ENCODE data around the gene STARD13. TPM values are rescaled to one million over a fixed set of nuclear protein-coding genes. Genes with fewer than 3 reads are reported as not detected.

Gene STARD13
- total RNA-seq, 1 experiment from 2014 or later: 2.1 TPM

DNA sequence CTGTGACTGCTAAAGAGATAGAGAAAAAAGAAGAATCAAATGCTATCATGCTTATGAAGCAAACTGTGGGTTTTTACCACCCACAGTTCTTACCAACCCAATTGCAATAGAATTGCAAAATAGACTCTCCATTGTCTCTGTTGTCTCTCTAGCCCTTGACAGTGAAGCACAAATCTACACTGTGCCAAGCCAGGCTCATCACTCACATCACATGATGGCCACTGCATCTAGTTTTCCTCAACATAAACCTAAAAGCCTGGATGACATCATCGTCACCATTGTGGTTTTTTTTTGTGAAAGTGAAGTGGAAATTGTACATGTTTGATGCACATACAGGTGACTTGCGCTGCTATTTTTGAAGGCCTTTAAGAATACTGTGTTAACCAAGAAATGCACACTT, 213.3 kb downstream of the STARD13 start:
- H2BK5ac ChIP-seq (ENCODE audit: insufficient read length, low read length): no peak overlapping the region
- H3T11ph ChIP-seq (ENCODE audit: low read length): no peak overlapping the region
- no peaks in the 10 kb centered on the region for H3K27me3 ChIP-seq (ENCODE audit: insufficient read depth, low read length)
- Mint-ChIP-seq H3K27me3 (ENCODE audit: low read depth) (no peaks in the 10 kb centered on the region), H3K4me3 (no peak overlapping the region), H3K9me3 (no peaks in the 10 kb centered on the region; a peak in 1 of 5 replicates), H3K27ac (no peak overlapping the region), H3K36me3 (ENCODE audit: insufficient read depth in 1 of 3, low read depth in 3 of 3) (no peaks in the 10 kb centered on the region; a peak in 1 of 7 replicates), H3K4me1 (peaks cover 22 to 24% of the 10 kb centered on the region in 2 experiments)
- no peaks in the 10 kb centered on the region for H3K79me1 ChIP-seq (ENCODE audit: insufficient read depth, low read depth, low read length, poor library complexity, severe bottlenecking)
- no peak overlapping the region for H3K27ac ChIP-seq (ENCODE audit: insufficient read length, low read depth, low read length)
- no peak overlapping the region for H3K56ac ChIP-seq (ENCODE audit: insufficient read length, low read depth, low read length)
- WGBS (ENCODE audit: extremely low coverage, insufficient read length, low lambda C conversion rate): no CpG with 5 or more reads among the region's 2 CpGs
- no peak overlapping the region for H3K4me2 ChIP-seq (ENCODE audit: insufficient read depth, insufficient read length, low read length)
- no peak for TF ChIP-seq CTCF (conservative IDR thresholded peaks at IDR 0.05)
- no peak overlapping the region for H3K23ac ChIP-seq (ENCODE audit: insufficient read length, low read depth, low read length)
- H3K4me1 ChIP-seq (ENCODE audit: insufficient read depth, low read length): no peaks in the 10 kb centered on the region; the same call in 1 of the 2 replicates
- H2BK15ac ChIP-seq (ENCODE audit: low read depth, low read length): no peak overlapping the region
- H3K79me2 ChIP-seq (ENCODE audit: insufficient read depth, low read length): no peaks in the 10 kb centered on the region
- H4K5ac ChIP-seq (ENCODE audit: insufficient read length, low read depth, low read length): no peak overlapping the region
- no peak overlapping the region for H2BK12ac ChIP-seq (ENCODE audit: insufficient read length, low read depth, low read length)
- H4K20me1 ChIP-seq (ENCODE audit: control insufficient read depth, insufficient read depth, insufficient read length): no peaks in the 10 kb centered on the region
- no peak overlapping the region for H2AK5ac ChIP-seq (ENCODE audit: insufficient read length, low read length)
- no peak overlapping the region for H4K8ac ChIP-seq (replicated peaks; ENCODE audit: insufficient read length, low read depth, low read length)
- no peak overlapping the region for H3K18ac ChIP-seq (ENCODE audit: insufficient read length, low read depth, low read length)
- no peaks in the 10 kb centered on the region for H3K23me2 ChIP-seq (ENCODE audit: insufficient read length, low read depth, low read length, poor library complexity, severe bottlenecking)
- H4K91ac ChIP-seq (ENCODE audit: insufficient read length, low read depth, low read length): no peak overlapping the region
- no peak overlapping the region for H2AFZ ChIP-seq (ENCODE audit: low read length)
- no peak for DNase-seq
- H2BK20ac ChIP-seq (ENCODE audit: low read depth, low read length, poor library complexity, severe bottlenecking): no peak overlapping the region
- H2BK120ac ChIP-seq (ENCODE audit: low read depth, low read length, poor library complexity, severe bottlenecking): no peak overlapping the region
- no peak overlapping the region for H3K14ac ChIP-seq (ENCODE audit: insufficient read depth, low read length)
- H3K9ac ChIP-seq (ENCODE audit: extremely low read depth, insufficient read length, low read length): no peak overlapping the region
- no peaks in the 10 kb centered on the region for H3K9me3 ChIP-seq (ENCODE audit: control insufficient read depth, low read depth, low read length)
- H3K4ac ChIP-seq (ENCODE audit: low read depth, low read length): no peak overlapping the region

Data from H9 (cell line).